SKM-1 treated with dmso at 0.1 percent for 144 hours (cell line): Measurements from ENCODE around the gene MFAP2.

Experiments
- DNase-seq: peaks from one replicate; lab custom pipeline; 2025; ENCODE audit not compliant: unreplicated experiment; lab: John Stamatoyannopoulos, UW

The MFAP2 gene

GRCh38 chr1:16980473-16981268 lies at the start of gene MFAP2:
Gene MFAP2, minus strand, starts transcription at chr1:16980620. Its CDS starts 2,347 bp downstream, at chr1:16978273.
- DNase-seq: no peak

- DNase-seq: no peak
Measured at GRCh38 chr1:17030206-17030605, 49.8 kb upstream of the MFAP2 start.

DNA sequence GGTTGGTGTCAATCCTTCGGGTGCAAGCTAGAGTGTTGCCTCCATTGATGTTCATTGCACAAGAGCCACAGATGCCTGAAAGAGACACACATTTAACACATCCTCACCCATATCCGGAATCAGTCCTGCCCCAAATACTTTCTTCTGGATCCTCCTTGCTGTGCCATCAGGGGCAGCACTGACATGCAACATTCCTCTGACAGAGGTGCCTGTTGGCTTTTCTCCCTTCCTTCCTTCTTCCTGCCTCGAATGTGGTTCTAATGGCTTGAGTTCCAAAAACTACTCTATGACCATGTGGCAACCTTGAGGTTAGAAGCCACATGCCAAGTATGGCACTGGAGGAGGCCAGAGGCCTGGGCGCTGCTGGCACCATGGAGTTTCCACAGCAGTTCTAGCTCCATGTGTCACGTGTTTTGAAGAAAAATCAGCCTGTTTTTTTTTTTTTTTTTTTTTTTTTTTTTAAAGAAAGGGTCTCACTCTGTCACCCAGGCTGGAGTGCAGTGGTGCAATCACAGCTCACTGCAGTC lies 48.3 kb upstream of the MFAP2 start:
- no peak for DNase-seq

DNA sequence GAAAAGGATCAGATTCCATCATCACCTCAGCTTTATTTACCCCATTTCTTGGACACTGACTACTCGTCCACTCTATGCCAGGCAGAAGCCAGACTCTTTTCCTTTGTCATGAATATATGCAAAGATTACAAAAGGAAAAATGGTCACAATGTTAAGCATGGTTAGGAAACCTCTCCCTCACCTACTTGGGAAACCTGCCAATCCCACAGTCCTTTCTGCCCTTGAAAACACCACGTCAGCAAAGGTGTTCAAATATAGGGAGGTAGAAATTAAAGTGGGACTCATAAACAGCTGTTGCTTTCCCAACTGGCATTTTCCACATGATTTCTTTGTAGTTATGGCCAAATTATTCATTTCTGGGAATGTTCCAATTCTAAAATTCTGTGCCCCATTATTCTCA lies 47.5 kb upstream of the MFAP2 start:
- DNase-seq: no peak

GRCh38 chr1:17027403-17027802 lies 47.0 kb upstream of the MFAP2 start:
- DNase-seq: no peak

- no peak for DNase-seq
Measured at GRCh38 chr1:17024721-17025120, 44.3 kb upstream of the MFAP2 start.

GRCh38 chr1:17023573-17023972 lies 43.2 kb upstream of the MFAP2 start:
- no peak for DNase-seq

DNA sequence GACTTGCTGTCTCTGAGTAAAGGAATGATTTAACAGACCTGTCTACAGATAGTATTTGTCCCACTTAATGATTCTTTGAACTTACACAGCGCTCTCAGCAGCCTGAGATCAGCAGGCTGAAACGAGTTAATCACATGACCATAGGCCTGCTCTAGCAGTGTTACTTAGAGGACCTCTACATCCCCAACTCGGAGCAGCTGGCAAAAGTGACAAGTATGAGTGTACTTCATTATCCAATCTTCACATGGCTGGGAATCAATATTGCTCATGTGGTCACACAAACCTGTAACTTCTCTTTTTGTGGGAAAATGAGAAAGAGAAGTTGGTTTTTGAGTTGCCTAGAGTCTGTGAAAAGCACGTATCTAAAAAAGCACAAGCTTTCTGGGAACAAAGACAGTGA lies 42.7 kb upstream of the MFAP2 start:
- DNase-seq: peak; percentile 65

- no peak for DNase-seq
Measured at GRCh38 chr1:17021896-17022295, 41.5 kb upstream of the MFAP2 start.

DNA sequence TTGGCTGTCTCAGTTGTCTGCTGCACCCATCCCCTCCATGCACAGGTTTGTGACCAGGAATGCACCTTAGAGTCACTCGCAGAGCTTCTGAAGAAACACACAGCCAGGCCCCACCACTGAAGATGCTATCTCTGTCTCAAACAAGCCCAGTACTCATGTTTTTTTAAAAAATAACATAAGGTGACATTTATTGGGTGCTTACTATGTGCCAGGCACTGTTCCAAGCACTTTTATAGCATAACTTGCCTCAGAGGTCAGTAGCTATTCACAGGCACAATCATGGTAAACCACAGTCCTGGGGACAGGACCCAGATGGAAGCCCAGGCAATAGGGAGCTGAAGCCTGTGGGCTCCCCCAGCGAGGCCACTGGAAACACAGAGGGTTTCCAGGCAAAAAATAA lies 40.1 kb upstream of the MFAP2 start:
- no peak for DNase-seq

DNA sequence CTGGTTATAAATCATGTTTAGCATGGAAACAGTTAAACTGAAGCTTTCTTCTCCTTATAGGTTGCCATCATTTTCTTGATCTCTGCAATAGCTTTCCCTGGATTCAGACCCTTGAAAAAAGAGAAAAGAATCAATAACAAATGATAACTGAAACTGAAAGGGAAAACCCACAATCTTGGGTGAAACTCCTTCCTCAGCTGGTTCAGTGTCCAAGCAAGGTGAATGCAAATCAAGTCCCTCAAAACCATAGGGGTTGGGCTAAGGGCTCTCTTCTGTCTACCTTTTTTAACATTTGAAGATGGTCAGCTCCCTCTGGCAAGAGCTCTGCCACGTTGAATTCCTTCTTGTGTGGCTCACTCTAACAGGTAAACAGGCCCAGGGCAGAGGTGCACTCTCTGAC lies 38.4 kb upstream of the MFAP2 start:
- DNase-seq: no peak

DNA sequence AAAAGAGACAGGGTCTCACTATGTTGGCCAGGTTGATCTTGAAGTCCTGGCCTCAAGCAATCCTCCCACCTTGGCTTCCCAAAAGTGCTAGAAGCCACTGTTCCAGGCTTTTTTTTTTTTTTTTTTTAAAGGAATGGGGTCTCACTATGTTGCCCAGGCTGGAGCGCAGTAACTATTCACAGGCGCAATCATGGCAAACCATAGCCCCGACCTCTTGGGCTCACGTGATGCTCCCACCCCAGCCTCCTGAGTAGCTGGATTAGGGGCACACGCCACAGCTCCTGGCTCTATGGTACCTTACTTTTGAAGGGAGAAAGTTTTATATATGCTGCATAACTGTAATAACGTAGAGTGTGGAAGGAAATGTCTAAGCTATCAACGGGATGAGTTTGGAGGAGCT lies 37.0 kb upstream of the MFAP2 start:
- DNase-seq: no peak

- no peak for DNase-seq
Measured at GRCh38 chr1:17016317-17016661, 35.9 kb upstream of the MFAP2 start.

GRCh38 chr1:17014671-17015567 lies 34.5 kb upstream of the MFAP2 start:
- DNase-seq: no peak

- peak; percentile 93 for DNase-seq
Measured at GRCh38 chr1:17013491-17014320, 33.3 kb upstream of the MFAP2 start.

DNA sequence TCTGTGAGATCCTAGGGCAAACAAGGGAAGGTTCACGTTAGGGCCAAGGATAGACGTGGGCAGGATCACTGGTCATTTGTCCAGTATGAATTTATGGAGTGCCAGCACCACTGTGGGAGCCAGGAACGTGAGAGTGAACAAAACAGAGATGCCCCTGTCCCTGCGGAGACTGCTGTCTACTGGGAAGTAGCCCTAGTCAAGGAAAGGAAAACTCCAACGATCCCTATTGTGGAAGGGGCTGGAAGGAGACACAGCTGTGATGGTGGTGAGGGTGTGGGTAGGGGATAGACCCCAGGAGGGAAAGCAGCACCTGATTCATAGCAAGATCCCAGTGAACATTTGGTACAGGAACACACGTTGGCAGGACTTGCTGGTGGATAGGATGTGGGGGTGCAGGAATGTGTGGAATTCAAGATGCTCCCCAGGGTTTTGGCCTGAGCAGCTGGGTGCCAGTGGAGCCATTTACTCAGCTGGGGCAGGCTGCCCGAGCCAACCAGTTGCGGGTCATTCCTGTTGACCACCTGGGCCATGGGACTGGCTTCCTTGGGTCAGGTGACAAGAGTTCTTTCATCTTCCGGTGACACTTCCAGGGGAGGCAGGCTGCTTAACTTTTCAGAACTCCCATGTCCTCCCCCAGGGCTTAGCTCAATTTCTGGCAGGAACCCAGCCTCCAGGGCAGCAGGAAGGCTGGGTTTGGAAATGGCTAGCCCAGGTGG lies 32.5 kb upstream of the MFAP2 start:
- no peak for DNase-seq

GRCh38 chr1:17011439-17012307 lies 31.3 kb upstream of the MFAP2 start, which contains the start of gene ATP13A2:
Gene ATP13A2, minus strand, starts transcription at chr1:17011928. Its CDS starts 190 bp downstream, at chr1:17011738.
- DNase-seq: peak; percentile 44

- no peak for DNase-seq
Measured at GRCh38 chr1:17011092-17011438, 30.6 kb upstream of the MFAP2 start.

GRCh38 chr1:17009706-17010105 lies 29.3 kb upstream of the MFAP2 start:
- peak; percentile 43 for DNase-seq
